GM12878 (cell line): ENCODE data around the gene CACNA2D3. TPM values are rescaled to one million over a fixed set of nuclear protein-coding genes. Genes with fewer than 3 reads are reported as not detected.

Source experiments
- ATAC-seq: fragments of 200-7000 bp; cut with Tn5 transposase; 3 replicates; pipeline ENCODE4 v1.9.1; 2020; ENCODE audit warnings: mild to moderate bottlenecking, moderate library complexity
- BruUV-seq: library from RNA; stranded (reverse); fragments of 400-500 nt; replicated peaks from 2 replicates; lab custom pipeline; 2021; lab: Mats Ljungman, UMichigan
- CTCF ChIA-PET: fragments of 300-600 bp; sonication (Branson Sonifier 250); formaldehyde crosslinking; extraction: SDS; loops from one replicate; lab custom pipeline; 2021; ENCODE audit warnings: inconsistent platforms; lab: Yijun Ruan, JAX
- POLR2A ChIA-PET: fragments of 350-600 bp; formaldehyde crosslinking; extraction: SDS; loops from one replicate; lab custom pipeline; 2021; ENCODE audit warnings: inconsistent platforms; lab: Charles Lee
- RAD21 ChIA-PET: fragments of 300-600 bp; sonication (Branson Sonifier 250); formaldehyde crosslinking; loops from one replicate; lab custom pipeline; 2023; ENCODE audit warnings: antibody characterized with exemption; ENCODE audit not compliant: unreplicated experiment; lab: Charles Lee
- SMC1A ChIA-PET: fragments of 300-600 bp; sonication (Branson Sonifier 250); formaldehyde crosslinking; loops from one replicate; lab custom pipeline; 2023; ENCODE audit not compliant: unreplicated experiment, uncharacterized antibody; lab: Charles Lee
- DNase-seq: peaks from one replicate; pipeline ENCODE4 v3.0.0-alpha.2; 2011; ENCODE audit warnings: low read depth, low spot score
- FAIRE-seq: peaks from 3 replicates; lab custom pipeline; 2011; peaks lifted over from hg19 to GRCh38; lab: Jason Lieb, UNC
- H2AFZ ChIP-seq: 2 replicates; pipeline ENCODE4 v1.6.0; 2011; ENCODE audit warnings: low read depth, low read length, control low read depth; ENCODE audit not compliant: control insufficient read depth
- H3K27ac ChIP-seq: 2 replicates; pipeline ENCODE4 v1.5.1; 2011; ENCODE audit warnings: control low read depth; ENCODE audit not compliant: control insufficient read depth, insufficient read depth
- H3K27me3 ChIP-seq, 2 experiments: replicated peaks in 1 of 2; 2 replicates each; pipeline versions ENCODE4 v1.6.0 to v1.6.1; 2011; ENCODE audit warnings: low read length in 1 of 2; ENCODE audit not compliant: control insufficient read depth in 2 of 2, insufficient read depth in 2 of 2
- H3K36me3 ChIP-seq, 2 experiments: 2 replicates each; pipeline ENCODE4 v1.5.1; 2011; ENCODE audit warnings: low read length in 1 of 2; ENCODE audit not compliant: control insufficient read depth in 2 of 2, insufficient read depth in 2 of 2
- H3K4me1 ChIP-seq: 2 replicates; pipeline ENCODE4 v1.6.1; 2011; ENCODE audit warnings: mild to moderate bottlenecking, low read length, moderate library complexity, mixed read lengths; ENCODE audit not compliant: control insufficient read depth, insufficient read depth
- H3K4me2 ChIP-seq: 2 replicates; pipeline ENCODE4 v1.6.0; 2011; ENCODE audit warnings: control low read depth; ENCODE audit not compliant: control insufficient read depth, insufficient read depth
- H3K4me3 ChIP-seq: fragments of 200-600 bp; sonication (generic); 2 replicates; pipeline ENCODE4 v1.5.1; 2016
- H3K79me2 ChIP-seq: 2 replicates; pipeline ENCODE4 v1.6.0; 2011; ENCODE audit warnings: low read length; ENCODE audit not compliant: control insufficient read depth, insufficient read depth
- H3K9ac ChIP-seq: 2 replicates; pipeline ENCODE4 v1.8.0; 2011; ENCODE audit warnings: low read length, control low read depth, mixed read lengths; ENCODE audit not compliant: control insufficient read depth, insufficient read depth
- H3K9me3 ChIP-seq: replicated peaks from 3 replicates; pipeline ENCODE4 v1.5.1; 2011; ENCODE audit warnings: mild to moderate bottlenecking, low read length; ENCODE audit not compliant: control insufficient read depth, insufficient read depth
- H4K20me1 ChIP-seq: 2 replicates; pipeline ENCODE4 v1.6.0; 2011; ENCODE audit not compliant: control insufficient read depth, insufficient read depth
- ATF2 ChIP-seq: IDR thresholded peaks from 2 replicates; pipeline ENCODE4 v1.6.1; 2012; ENCODE audit warnings: low read length, inconsistent platforms
- CEBPB ChIP-seq, 2 experiments: fragments of 150-350 bp in 1 of 2; IDR thresholded peaks; 2 replicates each; pipeline ENCODE4 v1.6.1; 2012 to 2014; ENCODE audit warnings: low read depth in 2 of 2, low read length in 2 of 2, borderline replicate concordance in 1 of 2, inconsistent platforms in 1 of 2
- ESRRA ChIP-seq: IDR thresholded peaks from 2 replicates; pipeline ENCODE4 v1.6.1; 2012; ENCODE audit warnings: mild to moderate bottlenecking, low read length, improper control_type of control experiment
- HDAC6 ChIP-seq: fragments of 200-600 bp; sonication (generic); IDR thresholded peaks from one replicate; pipeline ENCODE4 v1.8.0; 2017; ENCODE audit warnings: antibody characterized with exemption; ENCODE audit not compliant: unreplicated experiment
- KAT2A ChIP-seq: conservative IDR thresholded peaks from 2 replicates; pipeline ENCODE4 v1.6.1; 2011; ENCODE audit warnings: low read depth, low read length; ENCODE audit not compliant: control insufficient read depth
- MLLT1 ChIP-seq: fragments of 450-650 bp; IDR thresholded peaks from 2 replicates; pipeline ENCODE4 v1.6.1; 2016; ENCODE audit warnings: mild to moderate bottlenecking
- NBN ChIP-seq: fragments of 450-650 bp; IDR thresholded peaks from 2 replicates; pipeline ENCODE4 v1.6.1; 2016
- NR2F1 ChIP-seq: fragments of 450-650 bp; conservative IDR thresholded peaks from 2 replicates; pipeline ENCODE4 v1.6.1; 2017; ENCODE audit warnings: mild to moderate bottlenecking
- PAX5 ChIP-seq: IDR thresholded peaks from 2 replicates; pipeline ENCODE4 v1.6.1; 2011; ENCODE audit warnings: low read depth, low read length, borderline replicate concordance
- SMARCA5 ChIP-seq: fragments of 450-650 bp; IDR thresholded peaks from 2 replicates; pipeline ENCODE4 v1.6.1; 2017; ENCODE audit warnings: mild to moderate bottlenecking
- SREBF1 ChIP-seq: IDR thresholded peaks from 2 replicates; pipeline ENCODE4 v1.6.1; 2012; ENCODE audit warnings: mild to moderate bottlenecking, low read length
- YY1 ChIP-seq: IDR thresholded peaks from 2 replicates; pipeline ENCODE4 v1.6.1; 2011; ENCODE audit warnings: low read depth, mild to moderate bottlenecking, low read length
- WGBS: methylation state at CpG from one replicate; pipeline ENCODE4 v1.1.6; 2016; ENCODE audit warnings: low lambda C conversion rate; ENCODE audit not compliant: insufficient replicate concordance, insufficient coverage; ENCODE audit errors: missing lambda C conversion rate; 5-methylcytosine and 5-hydroxymethylcytosine counted together
- in situ Hi-C: fragments of 300-500 bp; cut with MboI; formaldehyde crosslinking; loops from 9 replicates; pipeline ENCODE4 v1.14.3; 2018; ENCODE audit warnings: mixed read lengths
- intact Hi-C: fragments of 100-400 bp; cut with micrococcal nuclease; formaldehyde crosslinking; loops from one replicate; pipeline ENCODE4 v1.14.2; 2022; ENCODE audit not compliant: unreplicated experiment
- polyA plus RNA-seq, 11 experiments: library from polyadenylated mRNA; depleted of rRNA in 4 of 11; unstranded in 6 of 11; stranded (reverse) in 5 of 11; fragments of >200 nt; fragmentation: Nextera tagmentation in 4 of 11; fragmentation: Illumina TruSeq in 1 of 11; extraction: Ambion mirVana in 4 of 11; extraction: Trizol in 1 of 11; gene quantifications; 1 replicate in 1 of 11; 2 replicates in 10 of 11; pipeline versions ENCODE4 v1.2.1 to v1.2.3, GENCODE V29; 2011 to 2016; ENCODE audit warnings: inconsistent platforms in 2 of 11, missing spikeins in 2 of 11, low read depth in 1 of 11
- total RNA-seq, 4 experiments: library from RNA; depleted of rRNA in 3 of 4; stranded (reverse); fragments of >200 nt in 3 of 4; fragmentation: Illumina TruSeq in 1 of 4; extraction: Trizol in 1 of 4; gene quantifications; 2 replicates each; pipeline versions ENCODE4 v1.2.1 to v1.2.3, GENCODE V29; 2013 to 2021
- TF ChIP-seq, protein P1 (sequence below), 3 experiments: IDR thresholded peaks in 2 of 3; conservative IDR thresholded peaks in 1 of 3; 2 replicates each; pipeline ENCODE4 v1.5.1; 2011; ENCODE audit warnings: low read depth in 3 of 3, low read length in 3 of 3, mild to moderate bottlenecking in 3 of 3, control low read depth in 2 of 3, moderate library complexity in 2 of 3, inconsistent platforms in 1 of 3, mixed read lengths in 1 of 3; ENCODE audit not compliant: control insufficient read depth in 2 of 3, insufficient read depth in 1 of 3; ENCODE audit errors: extremely low read depth in 1 of 3
- TF ChIP-seq, protein P2 (sequence below): fragments of 450-650 bp; IDR thresholded peaks from 2 replicates; pipeline ENCODE4 v1.6.1; 2017; ENCODE audit warnings: borderline replicate concordance

CACNA2D3 gene
- total and polyA plus RNA-seq, 10 of the 15 experiments (the other 5 are each of a cell fraction or from before 2014, with no cell fraction given), result not detected

DNA sequence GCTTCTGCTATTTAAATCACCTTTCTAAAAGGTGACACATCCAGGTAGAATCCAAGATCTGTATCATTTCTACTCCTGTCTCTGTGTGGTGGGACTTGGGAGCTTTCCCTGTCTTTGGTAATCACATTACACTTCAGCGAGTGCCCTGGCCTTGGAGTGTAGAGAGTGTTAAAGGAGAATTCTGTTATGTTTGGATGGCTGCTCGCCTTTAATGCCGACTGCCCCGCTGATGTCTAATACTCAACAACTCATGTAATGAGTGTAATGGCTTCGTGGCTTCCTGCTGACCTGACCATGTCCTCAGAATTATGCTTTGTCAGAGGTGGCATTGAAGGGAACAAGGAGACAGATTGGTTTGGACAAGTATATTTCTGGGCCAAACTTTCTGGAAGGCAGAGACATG is 871.8 kb downstream of the CACNA2D3 start:
- intact Hi-C loops, result no loop called here

More for the DNA sequence above, 871.8 kb downstream of the CACNA2D3 start:
- no peak for ATAC-seq
- Histone ChIP-seq H3K4me3 (no peak overlapping the region), H3K27me3 (no peaks in the 10 kb centered on the region), H3K4me1 (no peaks in the 10 kb centered on the region), H3K79me2 (no peaks in the 10 kb centered on the region), H3K9me3 (no peaks in the 10 kb centered on the region), H4K20me1 (no peaks in the 10 kb centered on the region), H3K36me3 (no peaks in the 10 kb centered on the region), H3K27ac (no peak overlapping the region), H3K9ac (no peak overlapping the region), H3K4me2 (no peak overlapping the region), H2AFZ (no peak overlapping the region)
- TF ChIP-seq SMARCA5, result no peak
- no peak for TF ChIP-seq HDAC6
- TF ChIP-seq NR2F1, result no peak
- TF ChIP-seq KAT2A, result no peak
- no peak for TF ChIP-seq MLLT1
- no peak for TF ChIP-seq PAX5
- TF ChIP-seq NBN, result no peak
- TF ChIP-seq ESRRA, result no peak
- no peak for TF ChIP-seq SREBF1
- TF ChIP-seq, protein P1, sequence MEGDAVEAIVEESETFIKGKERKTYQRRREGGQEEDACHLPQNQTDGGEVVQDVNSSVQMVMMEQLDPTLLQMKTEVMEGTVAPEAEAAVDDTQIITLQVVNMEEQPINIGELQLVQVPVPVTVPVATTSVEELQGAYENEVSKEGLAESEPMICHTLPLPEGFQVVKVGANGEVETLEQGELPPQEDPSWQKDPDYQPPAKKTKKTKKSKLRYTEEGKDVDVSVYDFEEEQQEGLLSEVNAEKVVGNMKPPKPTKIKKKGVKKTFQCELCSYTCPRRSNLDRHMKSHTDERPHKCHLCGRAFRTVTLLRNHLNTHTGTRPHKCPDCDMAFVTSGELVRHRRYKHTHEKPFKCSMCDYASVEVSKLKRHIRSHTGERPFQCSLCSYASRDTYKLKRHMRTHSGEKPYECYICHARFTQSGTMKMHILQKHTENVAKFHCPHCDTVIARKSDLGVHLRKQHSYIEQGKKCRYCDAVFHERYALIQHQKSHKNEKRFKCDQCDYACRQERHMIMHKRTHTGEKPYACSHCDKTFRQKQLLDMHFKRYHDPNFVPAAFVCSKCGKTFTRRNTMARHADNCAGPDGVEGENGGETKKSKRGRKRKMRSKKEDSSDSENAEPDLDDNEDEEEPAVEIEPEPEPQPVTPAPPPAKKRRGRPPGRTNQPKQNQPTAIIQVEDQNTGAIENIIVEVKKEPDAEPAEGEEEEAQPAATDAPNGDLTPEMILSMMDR (IDR thresholded peaks at IDR 0.05 in 2 of 3, conservative IDR thresholded peaks at IDR 0.05 in 1 of 3; ENCODE audit: control insufficient read depth in 2 of 3, extremely low read depth in 1 of 3, insufficient read depth in 1 of 3, low read depth in 3 of 3, low read length in 3 of 3), result no peak
- TF ChIP-seq, protein P2, sequence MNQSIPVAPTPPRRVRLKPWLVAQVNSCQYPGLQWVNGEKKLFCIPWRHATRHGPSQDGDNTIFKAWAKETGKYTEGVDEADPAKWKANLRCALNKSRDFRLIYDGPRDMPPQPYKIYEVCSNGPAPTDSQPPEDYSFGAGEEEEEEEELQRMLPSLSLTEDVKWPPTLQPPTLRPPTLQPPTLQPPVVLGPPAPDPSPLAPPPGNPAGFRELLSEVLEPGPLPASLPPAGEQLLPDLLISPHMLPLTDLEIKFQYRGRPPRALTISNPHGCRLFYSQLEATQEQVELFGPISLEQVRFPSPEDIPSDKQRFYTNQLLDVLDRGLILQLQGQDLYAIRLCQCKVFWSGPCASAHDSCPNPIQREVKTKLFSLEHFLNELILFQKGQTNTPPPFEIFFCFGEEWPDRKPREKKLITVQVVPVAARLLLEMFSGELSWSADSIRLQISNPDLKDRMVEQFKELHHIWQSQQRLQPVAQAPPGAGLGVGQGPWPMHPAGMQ, result no peak
- TF ChIP-seq CEBPB (IDR thresholded peaks at IDR 0.05; ENCODE audit: borderline replicate concordance in 1 of 2, low read depth in 2 of 2, low read length in 2 of 2), result no peak
- no peak for TF ChIP-seq ATF2
- TF ChIP-seq YY1, result no peak
- WGBS, result 14% methylated on average over 5 of the region's 5 CpGs
- CTCF ChIA-PET, result no interaction called here
- RAD21 ChIA-PET, result no interaction called here
- no peak for FAIRE-seq
- SMC1A ChIA-PET, result no interaction called here
- BruUV-seq, result no TSS peak
- no peak for DNase-seq
- in situ Hi-C loops, result no loop called here
- POLR2A ChIA-PET, result no interaction called here
